Keratinocyte (primary cell): ENCODE data around the gene ERGIC1. TPM values are rescaled to one million over a fixed set of nuclear protein-coding genes. Genes with fewer than 3 reads are reported as not detected.
A peak's percentile ranks its signal among the peaks of the same experiment; 100 is the strongest.

ENCODE experiments used
- DNase-seq: peaks from one replicate; pipeline ENCODE4 v3.0.0-alpha.2; 2011; ENCODE audit warnings: low read depth, missing footprints, low spot score
- FAIRE-seq: peaks from 2 replicates; lab custom pipeline; 2011; peaks lifted over from hg19 to GRCh38; lab: Jason Lieb, UNC
- H2AFZ ChIP-seq: 2 replicates; pipeline ENCODE4 v1.6.0; 2012; ENCODE audit warnings: low read length, control low read depth, inconsistent platforms; ENCODE audit not compliant: control insufficient read depth
- H3K27ac ChIP-seq: 2 replicates; pipeline ENCODE4 v1.5.1; 2011; ENCODE audit warnings: low read length; ENCODE audit not compliant: control insufficient read depth, insufficient read depth
- H3K27me3 ChIP-seq: 3 replicates; pipeline ENCODE4 v1.6.0; 2011; ENCODE audit warnings: low read length; ENCODE audit not compliant: control insufficient read depth, insufficient read depth; ENCODE audit errors: extremely low read depth
- H3K36me3 ChIP-seq, 2 experiments: 2 replicates in 1 of 2; 3 replicates in 1 of 2; pipeline ENCODE4 v1.5.1; 2011; ENCODE audit warnings: low read length in 2 of 2, mild to moderate bottlenecking in 1 of 2; ENCODE audit not compliant: control insufficient read depth in 2 of 2, insufficient read depth in 2 of 2; ENCODE audit errors: extremely low read depth in 1 of 2
- H3K4me1 ChIP-seq: 3 replicates; pipeline ENCODE4 v1.5.1; 2011; ENCODE audit warnings: low read length; ENCODE audit not compliant: control insufficient read depth, insufficient read depth; ENCODE audit errors: extremely low read depth
- H3K4me2 ChIP-seq: 3 replicates; pipeline ENCODE4 v1.6.0; 2011; ENCODE audit warnings: low read depth, low read length; ENCODE audit not compliant: control insufficient read depth, insufficient read depth; ENCODE audit errors: extremely low read depth
- H3K4me3 ChIP-seq, 3 experiments: fragments of 200-600 bp in 1 of 3; sonication (generic) in 1 of 3; 2 replicates in 2 of 3; 3 replicates in 1 of 3; pipeline ENCODE4 v1.5.1; 2011 to 2016; ENCODE audit warnings: low read length in 3 of 3, mild to moderate bottlenecking in 3 of 3, control low read depth in 2 of 3, inconsistent platforms in 1 of 3, low read depth in 1 of 3, mixed read lengths in 1 of 3, mixed run types in 1 of 3, moderate library complexity in 1 of 3; ENCODE audit not compliant: control insufficient read depth in 2 of 3, insufficient read depth in 2 of 3; ENCODE audit errors: extremely low read depth in 1 of 3
- H3K79me2 ChIP-seq: 2 replicates; pipeline ENCODE4 v1.6.0; 2012; ENCODE audit warnings: low read length; ENCODE audit not compliant: control insufficient read depth, insufficient read depth
- H3K9ac ChIP-seq: 3 replicates; pipeline ENCODE4 v1.6.0; 2011; ENCODE audit warnings: low read length; ENCODE audit not compliant: control insufficient read depth, insufficient read depth; ENCODE audit errors: extremely low read depth
- H3K9me1 ChIP-seq: 3 replicates; pipeline ENCODE4 v1.6.0; 2011; ENCODE audit warnings: low read length; ENCODE audit not compliant: control insufficient read depth, insufficient read depth; ENCODE audit errors: extremely low read depth
- H3K9me3 ChIP-seq: 2 replicates; pipeline ENCODE4 v1.5.1; 2012; ENCODE audit warnings: low read depth, low read length; ENCODE audit not compliant: control insufficient read depth
- H4K20me1 ChIP-seq: 3 replicates; pipeline ENCODE4 v1.6.0; 2011; ENCODE audit warnings: low read length; ENCODE audit not compliant: control insufficient read depth, insufficient read depth; ENCODE audit errors: extremely low read depth
- EZH2 ChIP-seq: IDR thresholded peaks from one replicate; pipeline ENCODE4 v1.6.1; 2012; ENCODE audit warnings: inconsistent platforms, mild to moderate bottlenecking, low read length, moderate library complexity
- dilution Hi-C: fragments of 300-500 bp; cut with MboI; formaldehyde crosslinking; loops from one replicate; pipeline ENCODE4 v1.7.0; 2020; ENCODE audit warnings: low sequenced_read_pairs; ENCODE audit not compliant: extremely low pct_ligation_motif_present
- polyA plus RNA-seq, 5 experiments: library from polyadenylated mRNA; depleted of rRNA in 3 of 5; stranded (reverse) in 3 of 5; stranded (forward) in 1 of 5; unstranded in 1 of 5; fragments of >200 nt; gene quantifications; 1 replicate in 1 of 5; 2 replicates in 3 of 5; 3 replicates in 1 of 5; pipeline versions ENCODE4 v1.2.1 to v1.2.3, GENCODE V29; 2011 to 2012; ENCODE audit warnings: missing spikeins in 2 of 5, low read depth in 1 of 5, low replicate concordance in 1 of 5
- TF ChIP-seq, protein P1 (sequence below), 3 experiments: IDR thresholded peaks in 1 of 3; conservative IDR thresholded peaks in 1 of 3; optimal IDR thresholded peaks in 1 of 3; 2 replicates in 2 of 3; 3 replicates in 1 of 3; pipeline versions ENCODE3 to v1.5.1; 2011; ENCODE audit warnings: low read length in 3 of 3, mild to moderate bottlenecking in 3 of 3, moderate library complexity in 2 of 3, control low read depth in 1 of 3, inconsistent platforms in 1 of 3; ENCODE audit not compliant: insufficient read depth in 2 of 3; ENCODE audit errors: extremely low read depth in 1 of 3

The ERGIC1 gene
- polyA plus RNA-seq, 1 donor (not counting 4 experiments of a cell fraction or from before 2014, with no cell fraction given): 93.4 TPM

- H3K36me3 ChIP-seq: no peaks in the 10 kb centered on the region
- no peak overlapping the region for H3K4me2 ChIP-seq
- H4K20me1 ChIP-seq: no peaks in the 10 kb centered on the region
- peaks cover 35% of the 10 kb centered on the region for H3K4me1 ChIP-seq
- no peak for TF ChIP-seq EZH2
- no peak overlapping the region for H3K27ac ChIP-seq
- H3K79me2 ChIP-seq: no peaks in the 10 kb centered on the region
- dilution Hi-C loops: no loop called here
- H3K4me3 ChIP-seq: no peak overlapping the region
- H2AFZ ChIP-seq: no peak overlapping the region
- H3K9me3 ChIP-seq: no peaks in the 10 kb centered on the region
- FAIRE-seq: no peak
- no peaks in the 10 kb centered on the region for H3K9me1 ChIP-seq
- no peak overlapping the region for H3K9ac ChIP-seq
- H3K27me3 ChIP-seq: no peaks in the 10 kb centered on the region
- DNase-seq: no peak
Measured at GRCh38 chr5:172818081-172818480, 16.0 kb upstream of the ERGIC1 start.

DNA sequence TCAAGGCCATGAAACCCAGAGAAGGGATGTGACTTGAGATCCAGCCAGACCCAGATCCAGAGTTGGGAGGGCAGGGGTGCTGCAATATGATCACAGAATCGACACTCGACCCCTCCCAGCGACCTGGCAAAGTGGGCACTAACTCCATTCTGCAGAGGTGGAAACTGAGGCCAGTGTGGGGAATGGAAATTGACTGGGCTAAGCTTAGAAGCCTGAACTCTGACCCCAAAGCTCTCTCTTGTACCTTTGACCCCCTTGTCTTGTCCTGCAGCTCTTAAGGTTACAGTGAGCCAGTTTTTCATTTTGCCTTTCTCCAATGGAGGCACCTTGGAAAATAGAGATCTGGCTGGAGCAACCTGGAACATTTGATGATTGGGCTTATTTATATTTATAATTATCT lies 14.5 kb upstream of the ERGIC1 start:
- Histone ChIP-seq H3K9ac (peak overlapping the region; percentile 52), H3K4me1 (peaks cover 35% of the 10 kb centered on the region), H3K4me3 (no peak overlapping the region), H3K27me3 (no peaks in the 10 kb centered on the region), H3K4me2 (peak overlapping the region; percentile 34), H3K9me1 (no peaks in the 10 kb centered on the region), H3K9me3 (no peaks in the 10 kb centered on the region), H2AFZ (no peak overlapping the region), H3K79me2 (no peaks in the 10 kb centered on the region), H3K36me3 (no peaks in the 10 kb centered on the region), H4K20me1 (no peaks in the 10 kb centered on the region), H3K27ac (peak overlapping the region; percentile 69)
- FAIRE-seq: no peak
- DNase-seq: no peak
- TF ChIP-seq EZH2: no peak
- TF ChIP-seq, protein P1, sequence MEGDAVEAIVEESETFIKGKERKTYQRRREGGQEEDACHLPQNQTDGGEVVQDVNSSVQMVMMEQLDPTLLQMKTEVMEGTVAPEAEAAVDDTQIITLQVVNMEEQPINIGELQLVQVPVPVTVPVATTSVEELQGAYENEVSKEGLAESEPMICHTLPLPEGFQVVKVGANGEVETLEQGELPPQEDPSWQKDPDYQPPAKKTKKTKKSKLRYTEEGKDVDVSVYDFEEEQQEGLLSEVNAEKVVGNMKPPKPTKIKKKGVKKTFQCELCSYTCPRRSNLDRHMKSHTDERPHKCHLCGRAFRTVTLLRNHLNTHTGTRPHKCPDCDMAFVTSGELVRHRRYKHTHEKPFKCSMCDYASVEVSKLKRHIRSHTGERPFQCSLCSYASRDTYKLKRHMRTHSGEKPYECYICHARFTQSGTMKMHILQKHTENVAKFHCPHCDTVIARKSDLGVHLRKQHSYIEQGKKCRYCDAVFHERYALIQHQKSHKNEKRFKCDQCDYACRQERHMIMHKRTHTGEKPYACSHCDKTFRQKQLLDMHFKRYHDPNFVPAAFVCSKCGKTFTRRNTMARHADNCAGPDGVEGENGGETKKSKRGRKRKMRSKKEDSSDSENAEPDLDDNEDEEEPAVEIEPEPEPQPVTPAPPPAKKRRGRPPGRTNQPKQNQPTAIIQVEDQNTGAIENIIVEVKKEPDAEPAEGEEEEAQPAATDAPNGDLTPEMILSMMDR (optimal IDR thresholded peaks at IDR 0.05 in 1 of 3, IDR thresholded peaks at IDR 0.05 in 1 of 3, conservative IDR thresholded peaks at IDR 0.05 in 1 of 3; ENCODE audit: extremely low read depth in 1 of 3, insufficient read depth in 2 of 3, low read length in 3 of 3): no peak
- dilution Hi-C loops: no loop called here
